Smooth muscle cell (in vitro differentiated cells): Measurements from ENCODE around the gene PRR20B. TPM values are rescaled to one million over a fixed set of nuclear protein-coding genes. Genes with fewer than 3 reads are reported as not detected.
"Not testable (repeated sequence)": the region's sequence is repeated elsewhere in the genome, so short reads cannot be mapped to it uniquely, and the experiment has no call there.

Experiments used
- DNase-seq: peaks from one replicate; lab custom pipeline; 2025; ENCODE audit not compliant: unreplicated experiment; lab: John Stamatoyannopoulos, UW
- H2AFZ ChIP-seq: fragments of 200-600 bp; sonication (generic); 2 replicates; pipeline ENCODE4 v1.6.0; 2016; ENCODE audit warnings: antibody characterized with exemption, low read depth, mild to moderate bottlenecking
- H3F3A ChIP-seq: fragments of 200-600 bp; sonication (generic); 2 replicates; pipeline ENCODE4 v1.6.0; 2017; ENCODE audit warnings: antibody characterized with exemption, low read depth
- H3K27ac ChIP-seq: fragments of 200-600 bp; sonication (generic); 2 replicates; pipeline ENCODE4 v1.5.1; 2016; ENCODE audit warnings: low read depth, mild to moderate bottlenecking
- H3K27me3 ChIP-seq: fragments of 200-600 bp; sonication (generic); 2 replicates; pipeline ENCODE4 v1.6.1; 2016; ENCODE audit warnings: low read depth, mild to moderate bottlenecking
- H3K36me3 ChIP-seq: fragments of 200-600 bp; sonication (generic); 2 replicates; pipeline ENCODE4 v1.5.1; 2016; ENCODE audit warnings: low read depth
- H3K4me1 ChIP-seq: fragments of 200-600 bp; sonication (generic); 2 replicates; pipeline ENCODE4 v1.5.1; 2016; ENCODE audit warnings: low read depth
- H3K4me2 ChIP-seq: fragments of 200-600 bp; sonication (generic); 2 replicates; pipeline ENCODE4 v1.6.0; 2016; ENCODE audit warnings: mild to moderate bottlenecking
- H3K4me3 ChIP-seq: fragments of 200-600 bp; sonication (generic); 2 replicates; pipeline ENCODE4 v1.5.1; 2016; ENCODE audit warnings: mild to moderate bottlenecking
- H3K79me2 ChIP-seq: fragments of 200-600 bp; sonication (generic); 2 replicates; pipeline ENCODE4 v1.6.0; 2016; ENCODE audit warnings: low read depth, mild to moderate bottlenecking
- H3K9ac ChIP-seq: fragments of 200-600 bp; sonication (generic); 2 replicates; pipeline ENCODE4 v1.6.0; 2016; ENCODE audit warnings: low read depth
- H3K9me3 ChIP-seq: fragments of 200-600 bp; sonication (generic); replicated peaks from 2 replicates; pipeline ENCODE4 v1.5.1; 2016; ENCODE audit warnings: low read depth
- H4K20me1 ChIP-seq: fragments of 200-600 bp; sonication (generic); 2 replicates; pipeline ENCODE4 v1.6.0; 2016; ENCODE audit warnings: low read depth
- CTCF ChIP-seq: fragments of 200-600 bp; sonication (generic); IDR thresholded peaks from 2 replicates; pipeline ENCODE4 v1.5.1; 2017; ENCODE audit warnings: borderline replicate concordance, mild to moderate bottlenecking, antibody characterized with exemption; ENCODE audit not compliant: insufficient read depth, poor library complexity, severe bottlenecking
- WGBS: methylation state at CpG from one replicate; pipeline ENCODE4 v1.1.7; 2016; ENCODE audit warnings: low lambda C conversion rate; 5-methylcytosine and 5-hydroxymethylcytosine counted together
- polyA plus RNA-seq: library from polyadenylated mRNA; unstranded; fragments of >200 nt; fragmentation: Nextera tagmentation; extraction: Ambion mirVana; gene quantifications from 2 replicates; pipeline ENCODE4 v1.2.1, GENCODE V29; 2016
- small RNA-seq: library from RNA; depleted of rRNA; stranded (forward); fragments of <200 nt; gene quantifications from one replicate; pipeline ENCODE3, GENCODE V24; 2014
- total RNA-seq: library from RNA; depleted of rRNA; stranded (reverse); fragments of >200 nt; gene quantifications from 2 replicates; pipeline ENCODE4 v1.2.3, GENCODE V29; 2014

PRR20B gene
- total and polyA plus RNA-seq, 2 experiments from 2014 or later: not detected

GRCh38 chr13:57153761-57154160 lies 6.5 kb downstream of the PRR20B start, which contains the start of gene PRR20C:
PRR20C (plus strand) TSS chr13:57154061; CDS start chr13:57154448, 387 bp downstream.
- not testable (repeated sequence) for DNase-seq, H3K9me3 ChIP-seq, H3K4me3 ChIP-seq, H3K36me3 ChIP-seq, H3K4me2 ChIP-seq, H3K9ac ChIP-seq, H3F3A ChIP-seq, H3K4me1 ChIP-seq, H3K27me3 ChIP-seq, H3K79me2 ChIP-seq, H2AFZ ChIP-seq, H3K27ac ChIP-seq, H4K20me1 ChIP-seq
- no CpG with 5 or more reads among the region's 22 CpGs for WGBS

GRCh38 chr13:57160332-57160731 lies 13.0 kb downstream of the PRR20B start, which contains the start of gene PRR20D:
PRR20D (plus strand) TSS chr13:57160632; CDS start chr13:57161019, 387 bp downstream.
- not testable (repeated sequence) for H3K27ac ChIP-seq, H3K4me1 ChIP-seq, H2AFZ ChIP-seq, H3K9ac ChIP-seq, H3K9me3 ChIP-seq, DNase-seq, H3K79me2 ChIP-seq, H3K4me3 ChIP-seq, H3F3A ChIP-seq, H4K20me1 ChIP-seq, H3K36me3 ChIP-seq, H3K27me3 ChIP-seq, H3K4me2 ChIP-seq
- WGBS: no CpG with 5 or more reads among the region's 22 CpGs

- not testable (repeated sequence) for H2AFZ ChIP-seq, H3K27ac ChIP-seq, H3K79me2 ChIP-seq, H3K4me2 ChIP-seq, DNase-seq, H3K4me1 ChIP-seq, H3K9ac ChIP-seq, H3K36me3 ChIP-seq, H3K9me3 ChIP-seq, H3K27me3 ChIP-seq, H3K4me3 ChIP-seq, H4K20me1 ChIP-seq, H3F3A ChIP-seq
- WGBS: no CpG with 5 or more reads among the region's 22 CpGs
Measured at GRCh38 chr13:57166897-57167296, 19.6 kb downstream of the PRR20B start, which contains the start of gene PRR20E. PRR20E (plus strand) TSS chr13:57167197; CDS start chr13:57167584, 387 bp downstream.

GRCh38 chr13:57191667-57192066 lies 44.4 kb downstream of the PRR20B start:
- H3K4me2 ChIP-seq: no peak overlapping the region
- no peak for TF ChIP-seq CTCF
- no peaks in the 10 kb centered on the region for H3K27me3 ChIP-seq

More at GRCh38 chr13:57191667-57192066, 44.4 kb downstream of the PRR20B start:
- Histone ChIP-seq H3K27ac (no peak overlapping the region), H3F3A (no peaks in the 10 kb centered on the region), H3K79me2 (no peaks in the 10 kb centered on the region), H2AFZ (no peak overlapping the region), H4K20me1 (no peaks in the 10 kb centered on the region), H3K9me3 (no peaks in the 10 kb centered on the region), H3K9ac (no peak overlapping the region), H3K36me3 (no peaks in the 10 kb centered on the region), H3K4me1 (no peaks in the 10 kb centered on the region), H3K4me3 (no peak overlapping the region)
- no peak for DNase-seq
- 72% methylated on average over 1 of the region's 1 CpG for WGBS

Small RNA genes within 50 kb of the gene (small RNA-seq; reads per million reads assigned to genes)
- not detected for gene PRR20FP

Other genes with a start within 250 kb of the PRR20B start
- gene PRR20A, start 6.6 kb upstream of the PRR20B start, total RNA-seq: not detected in 2 replicates
- not detected in 2 replicates for gene PRR20A, start 6.6 kb upstream of the PRR20B start, polyA plus RNA-seq
- gene PRR20C, start 6.6 kb downstream of the PRR20B start, total RNA-seq: not detected in 2 replicates
- not detected in 2 replicates for gene PRR20C, start 6.6 kb downstream of the PRR20B start, polyA plus RNA-seq
- gene PRR20D, start 13.1 kb downstream of the PRR20B start, total RNA-seq: not detected in 2 replicates
- not detected in 2 replicates for gene PRR20D, start 13.1 kb downstream of the PRR20B start, polyA plus RNA-seq
- not detected in 2 replicates for gene PRR20E, start 19.7 kb downstream of the PRR20B start, total RNA-seq
- not detected in 2 replicates for gene PRR20E, start 19.7 kb downstream of the PRR20B start, polyA plus RNA-seq